HG02759 (cell line): ENCODE data around the gene SYT12.

ENCODE experiments used
- ATAC-seq: cut with Tn5 transposase; IDR thresholded peaks from one replicate; pipeline ENCODE4 v1.9.1; 2021; ENCODE audit warnings: mild to moderate bottlenecking, moderate library complexity; ENCODE audit not compliant: unreplicated experiment

The SYT12 gene

DNA sequence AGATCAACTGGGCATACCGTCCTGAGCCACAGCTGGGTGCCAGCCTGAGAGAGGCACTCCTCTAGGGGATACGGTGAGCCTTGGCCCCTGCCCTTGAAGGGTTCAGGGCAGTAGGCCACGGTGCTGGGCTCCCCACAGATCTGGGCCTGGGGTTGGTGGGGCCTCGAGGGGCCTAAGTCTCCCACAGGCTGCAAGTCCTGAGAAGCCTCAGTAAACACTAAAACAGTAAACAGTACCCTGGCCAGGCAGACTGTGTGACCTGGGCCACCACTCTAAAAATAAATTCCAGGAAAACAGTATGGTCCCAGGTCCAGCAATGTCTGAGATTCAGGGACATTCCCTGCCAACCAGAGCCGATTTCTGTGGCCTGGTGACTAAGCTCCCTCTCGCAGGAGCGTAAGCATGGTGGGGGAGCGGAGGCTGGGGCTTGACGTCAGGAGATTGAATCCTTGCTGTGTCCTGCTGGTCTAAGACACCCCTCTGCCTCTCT is 31.5 kb downstream of the SYT12 start:
- ATAC-seq = no peak

DNA sequence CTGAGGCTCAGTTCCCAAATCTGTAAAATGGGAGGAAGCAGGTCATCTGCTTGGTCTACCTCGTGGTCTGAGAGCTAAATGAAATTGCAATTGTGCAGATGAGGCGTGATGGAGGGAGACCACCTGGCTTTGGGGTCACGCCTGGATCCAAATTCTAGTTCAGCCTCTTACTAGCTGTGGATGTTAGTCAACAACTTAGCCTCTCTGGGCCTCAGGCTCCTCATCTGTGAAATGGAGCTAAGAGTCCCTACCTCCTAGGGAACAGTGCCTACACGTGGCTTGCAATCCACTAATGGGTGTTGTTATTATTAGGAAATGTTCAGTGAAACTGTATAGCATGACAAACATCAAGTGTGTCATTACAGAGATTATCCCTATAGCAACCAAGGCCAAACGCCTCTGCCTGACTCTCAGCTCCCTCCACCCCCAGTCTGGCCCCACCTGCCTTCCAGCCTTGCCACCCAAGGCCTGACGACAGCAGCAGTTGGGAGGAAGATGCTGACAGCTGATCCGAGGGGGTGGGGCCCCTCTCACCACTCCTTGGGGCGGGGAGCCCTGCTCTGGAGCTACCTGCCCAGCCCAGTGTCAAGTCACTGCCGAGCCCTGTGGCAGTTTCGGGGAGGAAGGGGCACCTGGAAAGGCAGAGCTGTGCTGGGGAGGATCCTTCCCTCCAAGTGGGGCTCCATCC is 32.0 kb downstream of the SYT12 start:
- ATAC-seq = no peak

DNA sequence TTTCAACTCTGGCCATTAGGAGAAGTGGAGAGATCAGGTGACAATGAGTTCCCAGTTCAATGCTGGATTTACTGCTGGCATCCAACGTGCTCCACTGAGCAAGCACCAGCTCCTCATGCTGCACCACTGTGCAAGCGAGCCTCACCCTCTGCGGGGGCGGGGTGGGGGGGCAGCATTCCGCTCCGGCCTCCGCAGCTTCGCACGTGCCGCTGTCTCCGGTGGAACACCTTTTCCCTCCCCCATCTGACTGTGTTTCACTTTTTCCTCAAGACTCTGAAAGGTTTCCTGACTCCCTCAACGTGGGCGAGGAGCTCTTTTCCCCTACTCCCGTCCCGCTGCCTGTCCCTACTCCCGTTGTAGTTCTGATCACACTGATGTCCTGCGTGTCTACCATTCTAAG is 32.9 kb downstream of the SYT12 start:
- no peak for ATAC-seq

DNA sequence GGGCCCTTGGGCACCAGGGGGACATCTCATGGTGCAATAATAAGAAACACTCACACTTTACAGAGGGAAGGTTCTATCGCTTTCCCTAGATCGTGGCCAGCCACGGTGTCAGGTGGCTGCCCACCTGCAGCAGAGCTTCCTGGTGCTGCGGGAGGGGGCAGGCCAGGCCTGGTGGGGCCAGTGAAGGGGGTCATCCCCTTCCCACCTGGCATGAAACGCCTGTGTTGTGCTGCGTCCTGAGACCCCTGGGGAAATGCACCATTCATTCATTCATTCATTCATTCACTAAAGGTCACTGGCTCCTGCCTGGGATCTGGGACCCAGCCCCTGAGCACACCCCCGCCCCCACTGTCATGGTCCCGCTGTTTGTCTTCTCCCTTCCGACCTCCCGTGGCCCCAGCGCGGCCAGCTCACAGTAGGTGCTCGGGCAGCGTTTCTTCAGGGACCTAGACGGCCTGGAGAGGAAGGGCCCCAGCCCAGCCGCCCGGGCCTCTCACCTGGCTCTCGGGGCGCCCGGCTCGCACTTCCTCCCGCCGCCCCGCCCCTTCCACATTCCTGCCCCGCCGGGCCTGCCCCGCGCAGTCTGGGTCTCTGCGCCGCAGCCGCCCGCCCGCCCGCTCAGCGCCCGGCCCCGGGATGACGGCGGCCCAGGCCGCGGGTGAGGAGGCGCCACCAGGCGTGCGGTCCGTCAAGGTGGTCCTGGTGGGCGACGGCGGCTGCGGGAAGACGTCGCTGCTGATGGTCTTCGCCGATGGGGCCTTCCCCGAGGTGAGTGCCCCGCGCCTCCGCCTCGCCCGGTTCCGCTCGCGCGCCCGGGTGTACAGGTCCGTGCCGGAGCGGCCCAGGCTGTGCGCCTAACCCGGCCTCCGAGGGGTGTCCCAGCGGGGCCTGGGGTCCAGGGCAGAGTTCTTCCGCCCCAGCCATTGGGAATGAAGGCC is 33.6 kb downstream of the SYT12 start, which contains the start of gene RHOD:
Gene RHOD, plus strand, starts transcription at position 581 of the 938 bp plus-strand sequence. Its CDS starts 56 bp downstream, at position 637.
- ATAC-seq = no peak

DNA sequence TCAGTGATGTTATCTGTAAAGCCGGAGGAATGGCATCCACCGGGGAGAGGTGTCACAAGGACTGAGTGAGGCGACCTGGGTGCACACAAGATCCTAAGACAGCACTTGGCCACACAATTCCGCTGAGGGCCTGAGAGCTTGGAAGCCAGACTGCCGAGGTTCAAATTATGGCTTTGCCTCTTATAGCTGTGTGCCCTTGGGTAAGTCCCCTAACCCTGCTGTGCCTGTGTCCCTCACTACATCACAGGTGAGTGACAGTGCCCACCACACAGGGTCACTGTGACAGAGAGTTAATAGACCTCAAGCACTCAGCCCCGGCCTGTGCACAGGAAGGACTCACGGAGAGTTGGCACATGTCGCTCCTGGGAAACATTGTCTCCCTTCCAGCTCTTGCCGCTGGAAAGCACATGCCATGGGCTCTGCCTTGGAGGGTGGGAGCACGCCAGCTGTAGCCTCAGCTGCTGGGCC is 34.3 kb downstream of the SYT12 start:
- no peak for ATAC-seq

DNA sequence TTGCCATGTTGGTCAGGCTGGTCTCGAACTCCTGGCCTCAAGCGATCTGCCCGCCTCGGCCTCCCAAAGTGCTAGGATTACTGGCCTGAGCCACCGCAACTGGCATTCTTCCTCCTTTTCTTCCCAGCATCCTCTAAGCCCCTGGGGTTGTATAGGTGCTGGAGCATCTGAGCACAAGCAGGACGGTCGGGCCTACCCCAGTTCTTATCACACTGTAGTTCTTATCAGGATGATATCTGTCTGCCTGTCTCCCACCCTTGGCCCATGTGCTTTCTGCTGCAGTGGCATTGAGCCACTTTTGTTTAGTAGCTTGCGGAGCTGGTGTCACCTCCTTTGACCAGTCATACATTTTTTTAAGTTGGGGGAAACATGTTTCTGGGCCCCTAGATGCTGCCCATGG is 35.6 kb downstream of the SYT12 start:
- ATAC-seq = no peak

DNA sequence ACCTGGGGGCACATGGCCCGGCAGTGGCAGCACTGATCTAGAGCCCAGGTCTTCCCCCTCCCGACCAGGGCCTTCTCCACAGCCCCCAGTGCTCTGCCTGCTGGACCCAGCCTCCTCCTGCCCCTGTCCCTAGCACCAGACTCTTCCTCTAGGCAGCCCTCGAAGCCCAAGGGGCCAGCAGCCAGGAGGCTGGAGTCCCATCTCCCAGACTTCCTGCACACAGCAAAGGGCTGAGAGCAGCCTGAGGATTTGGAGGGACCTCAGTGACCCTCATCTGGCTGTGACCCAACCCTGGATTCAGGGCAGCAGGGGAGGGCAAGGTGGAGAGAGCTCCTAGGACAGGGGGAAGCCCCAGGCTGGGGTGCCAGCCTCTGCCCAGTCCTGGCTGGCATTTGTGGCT is 36.7 kb downstream of the SYT12 start:
- ATAC-seq = no peak

DNA sequence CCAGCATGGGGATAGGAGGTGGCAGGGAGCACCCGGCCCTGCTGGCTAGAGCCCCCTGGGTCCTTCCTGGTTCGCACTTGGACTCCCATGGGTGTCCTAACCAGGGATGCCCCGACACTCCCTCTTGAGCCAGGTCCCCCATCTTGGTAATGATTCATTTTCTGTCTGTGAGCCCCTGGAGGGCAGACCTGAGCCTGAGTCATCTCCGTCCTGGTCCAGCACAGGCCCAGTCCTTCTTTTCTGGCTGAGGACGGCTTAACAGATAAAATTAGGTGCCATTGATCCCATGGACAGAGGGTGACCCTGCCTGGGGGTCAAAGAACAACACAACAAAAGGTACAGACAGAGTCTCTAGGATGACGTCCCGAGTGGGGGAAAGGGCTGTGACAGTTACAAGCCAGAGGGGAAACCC is 37.2 kb downstream of the SYT12 start:
- ATAC-seq = no peak

DNA sequence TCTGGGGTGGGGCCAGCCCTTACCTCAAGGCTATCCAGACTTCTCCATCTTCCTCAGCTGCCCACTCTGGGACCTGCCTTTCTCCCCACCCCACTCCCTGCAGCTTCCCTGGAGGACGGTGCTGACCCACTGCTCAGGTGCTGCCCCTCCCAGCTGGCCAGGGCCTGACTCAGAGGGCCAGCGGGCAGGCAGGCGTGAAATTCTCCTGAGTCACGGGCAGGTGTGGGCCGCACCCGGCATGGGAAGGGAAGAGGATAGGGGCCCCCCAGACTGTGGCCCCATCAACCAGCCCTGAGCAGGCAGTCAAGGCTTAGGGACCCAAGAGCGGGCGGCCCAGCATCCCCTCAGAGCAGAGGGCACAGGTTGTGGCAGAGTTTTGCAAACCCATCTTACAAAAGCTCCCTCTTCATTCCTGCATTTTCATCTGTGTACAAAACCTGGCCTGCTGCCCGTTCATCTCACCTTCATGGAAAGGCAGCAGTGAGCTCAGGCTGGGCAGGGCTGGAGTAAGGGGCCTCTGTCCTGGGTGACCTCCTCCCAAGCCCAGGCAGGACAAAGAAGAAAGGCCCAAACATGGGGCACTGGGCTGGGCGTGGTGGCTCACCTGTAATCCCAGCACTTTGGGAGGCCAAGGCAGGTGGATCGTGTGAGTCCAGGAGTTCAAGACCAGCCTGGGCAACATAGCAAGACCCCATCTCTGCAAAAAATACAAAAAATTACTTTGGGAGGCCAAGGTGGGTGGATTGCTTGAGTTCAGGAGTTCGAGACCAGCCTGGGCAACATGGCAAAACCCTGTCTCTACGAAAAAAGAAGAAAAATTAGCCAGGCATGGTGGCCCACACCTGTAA is 39.8 kb downstream of the SYT12 start:
- no peak for ATAC-seq

DNA sequence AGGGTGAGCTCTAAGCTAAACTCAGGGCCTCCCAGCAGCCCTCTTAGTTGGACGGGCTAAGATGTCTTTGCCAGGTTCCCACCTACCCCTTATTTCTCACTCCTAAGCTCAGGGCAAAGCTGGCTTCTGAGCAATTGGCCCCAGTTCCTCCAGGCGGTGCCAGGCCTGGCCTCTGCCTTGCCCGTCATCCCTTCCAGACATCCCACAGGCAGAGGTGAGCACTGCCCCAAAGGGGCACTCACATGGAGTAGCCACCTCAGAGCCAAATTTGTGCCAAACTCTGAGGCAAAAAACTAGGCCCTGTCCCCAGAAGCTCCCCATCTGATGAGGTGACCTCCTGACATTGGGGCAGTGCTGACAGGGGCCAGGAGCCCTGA is 43.4 kb downstream of the SYT12 start:
- no peak for ATAC-seq

DNA sequence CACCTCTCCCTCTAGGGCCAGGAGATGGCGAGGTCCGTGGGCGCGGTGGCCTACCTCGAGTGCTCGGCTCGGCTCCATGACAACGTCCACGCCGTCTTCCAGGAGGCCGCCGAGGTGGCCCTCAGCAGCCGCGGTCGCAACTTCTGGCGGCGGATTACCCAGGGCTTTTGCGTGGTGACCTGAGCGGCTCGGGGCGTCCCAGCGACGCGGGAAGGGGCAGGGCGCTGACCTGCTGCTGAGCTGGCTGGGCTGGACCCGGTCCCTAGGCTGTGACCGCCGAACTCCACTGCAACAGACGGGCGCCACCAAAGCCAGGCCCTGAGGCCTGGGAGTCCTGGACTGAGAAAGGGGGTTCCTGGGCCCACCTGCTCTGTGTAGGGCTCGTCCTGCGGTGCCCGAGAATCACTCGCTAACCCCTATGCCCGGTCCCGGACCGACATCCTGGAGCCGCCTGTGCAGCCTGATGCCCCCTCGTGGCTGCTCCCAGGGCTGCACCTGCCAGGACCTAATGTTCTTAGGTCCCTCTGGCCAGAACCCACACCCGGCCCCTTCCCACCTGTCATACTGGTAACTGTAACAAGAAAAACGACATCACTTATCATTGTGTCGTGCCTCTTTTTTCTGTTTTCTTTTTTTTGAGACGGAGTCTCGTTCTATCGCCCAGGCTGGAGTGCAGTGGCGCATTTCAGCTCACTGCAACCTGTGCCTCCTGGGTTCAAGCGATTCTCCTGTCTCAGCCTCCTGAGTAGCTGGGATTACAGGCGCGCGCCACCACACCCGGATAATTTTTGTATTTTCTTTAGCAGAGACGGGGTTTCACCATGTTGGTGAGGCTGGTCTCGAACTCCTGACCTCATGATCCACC is 48.7 kb downstream of the SYT12 start:
- no peak for ATAC-seq

DNA sequence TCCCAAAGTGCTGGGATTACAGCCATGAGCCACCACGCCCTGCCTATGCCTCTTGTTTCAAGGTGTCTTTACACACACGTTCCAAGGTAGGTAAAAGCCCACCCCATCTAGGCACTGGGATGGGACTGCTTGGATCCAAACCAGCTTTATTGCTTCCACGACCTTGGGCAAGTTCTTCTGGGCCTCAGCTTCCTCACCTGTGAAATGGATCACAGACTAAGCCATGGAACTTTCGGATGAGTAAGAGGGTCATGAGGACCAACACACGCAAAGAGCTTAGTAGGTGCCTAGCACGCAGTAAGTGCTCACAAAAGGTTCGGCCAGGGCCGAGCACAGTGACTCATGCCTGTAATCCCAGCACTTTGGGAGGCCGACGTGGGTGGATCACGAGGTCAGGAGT is 49.4 kb downstream of the SYT12 start:
- no peak for ATAC-seq

DNA sequence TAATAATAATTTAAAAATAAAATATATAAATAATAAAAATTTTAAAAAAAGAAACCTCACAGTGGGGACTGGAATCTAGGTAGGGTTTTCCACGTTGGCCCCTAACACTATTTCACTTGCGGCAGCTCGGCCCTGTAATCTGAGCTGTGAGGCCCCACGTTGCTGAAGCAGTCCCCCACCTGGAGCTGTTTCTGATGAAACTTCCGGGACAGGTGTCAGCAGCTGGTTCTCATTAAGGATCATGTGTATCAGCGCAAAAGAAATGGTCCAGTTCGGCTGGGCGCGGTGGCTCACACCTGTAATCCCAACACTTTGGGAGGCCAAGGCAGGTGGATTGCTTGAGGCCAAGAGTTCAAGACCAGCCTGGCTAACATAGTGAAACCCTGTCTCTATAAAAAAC is 51.0 kb downstream of the SYT12 start:
- no peak for ATAC-seq

DNA sequence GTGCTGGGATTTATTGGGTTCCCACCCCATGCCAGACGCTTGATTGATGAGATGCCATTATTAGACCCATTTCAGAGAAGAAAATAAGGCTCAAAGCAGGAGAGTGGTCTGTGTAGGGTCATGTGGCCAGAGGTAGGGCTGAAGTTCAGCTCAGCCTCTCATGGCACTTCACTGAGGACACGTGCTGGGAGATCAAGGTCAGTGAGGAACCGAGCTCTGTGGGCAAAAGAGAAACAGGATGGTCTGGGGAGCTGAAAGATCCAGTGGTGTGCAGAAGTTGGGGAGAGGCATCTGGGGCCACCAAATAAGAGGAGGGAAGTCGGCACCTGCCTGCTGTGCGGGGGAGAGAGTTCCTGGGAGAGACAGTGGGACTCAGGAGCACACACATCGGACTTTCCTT is 53.3 kb downstream of the SYT12 start:
- no peak for ATAC-seq

DNA sequence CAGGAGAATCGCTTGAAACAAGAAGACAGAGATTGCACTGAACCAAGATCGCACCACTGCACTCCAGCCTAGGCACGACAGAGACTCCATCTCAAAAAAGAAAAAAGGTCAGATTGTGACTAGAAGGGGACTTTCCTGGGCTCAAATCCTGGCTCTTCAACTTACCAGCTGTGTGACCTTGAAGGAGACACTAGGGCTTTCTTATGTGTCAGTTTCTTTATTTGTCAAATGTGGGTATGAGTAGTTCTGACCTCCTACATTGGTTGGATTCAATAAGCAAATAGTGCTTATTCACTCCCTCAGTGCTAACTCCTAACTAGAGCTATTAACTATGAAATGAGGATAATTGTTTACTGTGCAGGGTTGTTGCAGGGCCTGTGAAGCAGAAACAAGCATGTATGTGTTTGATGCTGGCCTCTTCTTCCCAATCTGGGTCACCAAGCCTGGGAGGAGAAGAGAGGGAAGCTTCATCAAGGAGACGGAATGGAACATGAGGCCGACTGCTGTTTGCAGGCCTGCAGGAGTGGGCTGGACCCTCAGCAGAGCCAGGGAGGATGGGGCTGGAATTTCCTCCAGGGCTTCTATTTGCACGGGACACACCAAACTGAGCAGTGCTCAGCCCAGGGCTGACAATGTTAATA is 56.3 kb downstream of the SYT12 start:
- ATAC-seq = no peak

DNA sequence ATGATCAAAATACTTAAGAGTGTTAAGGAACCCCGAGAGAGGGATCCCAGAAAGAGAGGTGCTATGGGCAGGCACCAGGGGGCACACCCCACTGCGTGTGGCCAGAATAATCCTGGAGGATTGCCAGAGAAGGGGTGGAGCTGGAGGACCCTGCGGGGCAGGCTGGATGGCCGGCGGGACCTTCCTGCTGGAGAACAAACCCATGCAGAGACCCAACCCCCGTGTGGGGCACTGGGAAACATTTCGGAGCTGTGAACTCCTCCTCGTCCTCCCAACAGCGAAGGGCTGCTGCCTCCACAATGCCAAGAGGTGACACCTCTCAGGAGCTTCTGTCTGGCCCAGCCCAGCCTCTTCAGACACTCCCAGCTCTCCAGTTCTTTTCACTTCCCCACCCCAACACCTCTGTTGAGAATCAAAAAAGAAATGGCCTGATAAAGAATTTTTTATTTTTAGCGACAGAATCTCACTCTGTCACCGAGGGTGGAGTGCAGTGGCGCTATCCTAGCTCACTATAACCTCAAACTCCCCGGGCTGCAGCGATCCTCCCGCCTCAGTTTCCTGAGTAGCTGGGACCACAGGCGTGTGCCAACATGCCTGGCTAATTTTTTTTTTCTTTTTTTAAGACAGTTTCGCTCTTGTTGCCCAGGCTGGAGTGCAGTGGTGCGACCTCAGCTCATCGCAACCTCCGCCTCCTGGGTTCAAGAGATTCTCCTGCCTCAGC is 59.3 kb downstream of the SYT12 start:
- ATAC-seq = no peak

DNA sequence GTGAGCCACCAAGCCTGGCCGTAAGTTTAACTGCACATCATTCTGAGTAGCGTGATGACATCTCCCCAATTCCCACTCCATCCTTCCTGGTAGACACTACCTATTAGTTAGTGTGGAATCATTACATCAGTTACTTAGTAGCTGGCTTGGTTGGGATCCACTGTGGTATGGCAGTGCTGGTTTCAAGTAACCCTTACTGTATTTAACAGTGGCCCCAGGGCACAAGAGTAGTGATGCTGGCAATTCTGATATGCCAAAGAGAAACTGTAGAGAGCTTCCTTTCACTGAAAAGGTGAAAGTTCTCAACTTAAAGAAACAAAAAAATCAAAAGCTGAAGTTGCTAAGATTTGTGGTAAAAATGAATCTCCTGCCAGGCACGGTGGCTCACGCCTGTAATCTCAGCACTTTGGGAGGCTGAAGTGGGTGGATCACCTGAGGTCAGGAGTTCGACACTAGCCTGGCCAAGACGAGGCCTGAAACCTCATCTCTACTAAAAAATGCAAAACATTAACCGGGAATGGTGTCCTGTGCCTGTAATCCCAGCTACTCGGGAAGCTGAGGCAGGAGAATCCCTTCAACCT is 60.9 kb downstream of the SYT12 start:
- no peak for ATAC-seq

DNA sequence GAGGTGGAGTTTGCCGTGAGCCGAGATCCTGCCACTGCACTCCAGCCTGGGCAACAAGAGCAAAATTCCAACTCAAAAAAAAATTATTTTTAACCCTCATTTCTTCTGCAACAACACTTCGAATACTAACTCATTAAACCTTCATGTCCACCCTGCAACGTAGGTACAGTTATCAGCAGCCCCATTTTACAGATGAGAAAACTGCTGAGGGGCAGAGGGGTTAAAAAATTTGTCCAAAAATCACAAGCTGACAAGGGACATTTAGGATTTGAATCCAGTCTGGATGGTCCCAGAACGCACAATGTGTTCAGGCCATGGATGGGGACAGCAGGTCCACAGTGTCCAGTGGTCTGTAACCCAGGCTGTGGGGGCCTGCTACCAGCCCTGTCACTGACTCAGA is 62.7 kb downstream of the SYT12 start:
- ATAC-seq = no peak

DNA sequence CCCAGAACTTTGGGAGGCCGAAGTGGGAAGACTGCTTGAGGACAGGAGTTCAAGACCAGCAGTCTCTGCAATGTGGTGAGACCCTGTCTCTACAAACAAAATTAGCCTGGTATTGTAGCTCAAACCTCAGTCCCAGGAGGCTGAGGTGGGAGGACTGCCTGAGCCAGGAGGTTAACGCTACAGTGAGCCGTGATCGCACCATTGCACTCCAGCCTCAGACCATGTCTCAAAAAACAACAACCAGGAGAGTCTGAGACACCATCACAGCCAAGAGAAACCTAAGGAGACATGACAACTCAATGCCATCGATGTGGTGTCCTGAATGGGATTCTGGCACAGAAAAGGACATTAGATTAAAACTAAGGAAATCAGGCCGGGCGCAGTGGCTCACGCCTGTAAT is 67.8 kb downstream of the SYT12 start:
- no peak for ATAC-seq
